ENCODE results near the gene EXOSC1. TPM values are rescaled to one million over a fixed set of nuclear protein-coding genes. Genes with fewer than 3 reads are reported as not detected.
"Not testable (repeated sequence)": the region's sequence is repeated elsewhere in the genome, so short reads cannot be mapped to it uniquely, and the experiment has no call there.

Gene EXOSC1
- total RNA-seq, 1 donor from 2014 or later, result 59.8 TPM

DNA sequence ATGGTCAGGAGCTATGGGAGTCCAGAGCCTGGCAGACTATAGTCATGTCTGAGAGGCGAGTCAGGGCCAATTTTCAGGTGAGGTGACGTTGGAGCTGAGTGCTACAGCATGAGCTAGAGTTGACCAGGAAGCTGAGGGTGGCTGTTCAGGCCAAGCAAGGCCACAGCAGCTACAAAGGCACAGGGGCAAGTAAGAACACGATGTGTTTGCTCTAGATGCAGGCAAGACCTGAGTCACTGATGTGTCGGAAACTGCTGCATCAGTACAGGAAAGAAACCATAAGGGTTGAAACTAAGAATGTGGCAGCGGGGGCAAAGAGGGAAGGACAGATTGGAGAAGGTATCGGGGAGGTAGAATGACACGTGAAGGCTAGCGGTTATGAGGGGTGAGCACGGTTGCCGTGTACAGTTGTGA lies 32.9 kb downstream of the EXOSC1 start:
- DNase-seq, result peak; percentile 83
- peak overlapping the region; percentile 49 for H3K4me3 Mint-ChIP-seq
- peaks cover 42% of the 10 kb centered on the region for H3K4me1 Mint-ChIP-seq
- H3K27ac Mint-ChIP-seq, result peak overlapping the region; percentile 84
- no peaks in the 10 kb centered on the region for H3K9me3 Mint-ChIP-seq
- peaks cover 1% of the 10 kb centered on the region for H3K36me3 Mint-ChIP-seq (ENCODE audit: low read depth)
- H3K27me3 Mint-ChIP-seq, result no peaks in the 10 kb centered on the region
- intact Hi-C loops (cut with micrococcal nuclease), result loop anchor here (1.0 kb wide), 1 partner anchor 10 kb away; no protein-coding TSS in a partner anchor

DNA sequence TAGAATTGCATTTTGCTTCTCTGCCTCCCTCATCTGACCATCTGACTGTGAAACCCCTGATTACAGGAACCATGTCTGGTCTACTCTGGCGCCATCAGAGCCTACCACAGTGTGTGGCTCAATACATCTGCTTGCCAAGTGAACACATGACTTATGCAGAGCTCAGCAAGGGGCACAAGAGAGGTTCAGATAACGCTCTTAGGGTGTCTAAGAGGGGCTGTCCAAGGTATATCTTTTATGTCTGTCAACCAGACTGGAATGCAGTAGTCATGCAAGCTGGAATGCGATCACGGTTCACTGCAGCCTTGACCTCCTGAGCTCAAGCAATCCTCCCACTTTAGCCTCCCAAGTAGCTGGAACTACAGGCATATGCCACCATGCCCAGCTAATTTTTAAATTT lies 34.4 kb downstream of the EXOSC1 start:
- Mint-ChIP-seq H3K4me1 (peaks cover 40% of the 10 kb centered on the region), H3K9me3 (no peaks in the 10 kb centered on the region), H3K27me3 (no peaks in the 10 kb centered on the region), H3K36me3 (ENCODE audit: low read depth) (peaks cover 1% of the 10 kb centered on the region), H3K4me3 (no peak overlapping the region), H3K27ac (no peak overlapping the region)
- DNase-seq, result peak; percentile 55
- intact Hi-C loops (cut with micrococcal nuclease), result no loop called here

DNA sequence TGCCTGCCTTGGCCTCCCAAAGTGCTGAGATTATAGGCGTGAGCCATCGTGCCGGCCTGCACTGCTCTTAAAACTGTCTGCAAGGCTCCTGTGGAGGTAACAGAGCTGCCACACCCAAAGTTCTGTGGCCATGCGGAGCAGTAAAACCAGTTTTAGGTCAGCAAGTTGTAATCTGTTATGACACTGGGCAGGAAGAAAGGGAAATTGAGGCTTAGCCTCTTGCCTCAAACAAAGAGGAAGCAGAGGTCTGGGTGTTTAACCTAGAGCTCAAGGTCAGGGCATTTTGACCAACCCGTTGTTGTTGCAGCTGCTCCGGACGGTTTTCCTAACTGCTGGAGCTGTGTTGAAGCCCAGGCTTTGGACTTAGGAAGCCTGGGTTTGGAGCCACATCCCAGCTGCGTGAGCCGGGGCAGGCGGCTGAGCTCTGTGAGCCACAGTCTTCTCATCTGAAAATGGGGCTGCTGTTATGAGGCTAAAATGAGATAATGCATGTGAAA lies 37.3 kb downstream of the EXOSC1 start:
- intact Hi-C loops (cut with micrococcal nuclease), result no loop called here

DNA sequence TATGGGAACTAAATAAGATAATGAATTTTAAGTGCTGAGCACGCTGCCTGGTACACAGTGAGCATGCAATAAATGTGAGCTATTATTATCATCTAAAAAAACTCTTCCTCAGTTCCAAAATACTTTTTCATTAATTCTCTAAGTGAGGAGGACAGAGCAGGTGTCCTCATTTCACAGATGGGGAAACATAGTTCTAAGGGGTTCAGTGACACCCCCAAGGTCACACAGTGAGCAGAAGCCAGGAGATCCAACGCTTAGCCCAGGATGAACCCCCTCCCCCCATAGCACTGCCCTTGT lies 37.9 kb downstream of the EXOSC1 start:
- Mint-ChIP-seq H3K4me1 (peaks cover 18% of the 10 kb centered on the region), H3K36me3 (ENCODE audit: low read depth) (no peaks in the 10 kb centered on the region), H3K9me3 (no peaks in the 10 kb centered on the region), H3K4me3 (no peak overlapping the region), H3K27me3 (no peaks in the 10 kb centered on the region), H3K27ac (peak overlapping the region; percentile 63)
- no peak for DNase-seq
- intact Hi-C loops (cut with micrococcal nuclease), result loop anchor here (1.0 to 2.0 kb wide), 3 partner anchors 20 to 145 kb away; partner anchors contain the start of genes EXOSC1 and ZDHHC16

More for the DNA sequence above, 37.3 kb downstream of the EXOSC1 start:
- H3K4me3 Mint-ChIP-seq, result no peak overlapping the region
- H3K9me3 Mint-ChIP-seq, result no peaks in the 10 kb centered on the region
- no peak overlapping the region for H3K27ac Mint-ChIP-seq
- H3K36me3 Mint-ChIP-seq (ENCODE audit: low read depth), result no peaks in the 10 kb centered on the region
- no peaks in the 10 kb centered on the region for H3K27me3 Mint-ChIP-seq
- peaks cover 22% of the 10 kb centered on the region for H3K4me1 Mint-ChIP-seq
- no peak for DNase-seq

DNA sequence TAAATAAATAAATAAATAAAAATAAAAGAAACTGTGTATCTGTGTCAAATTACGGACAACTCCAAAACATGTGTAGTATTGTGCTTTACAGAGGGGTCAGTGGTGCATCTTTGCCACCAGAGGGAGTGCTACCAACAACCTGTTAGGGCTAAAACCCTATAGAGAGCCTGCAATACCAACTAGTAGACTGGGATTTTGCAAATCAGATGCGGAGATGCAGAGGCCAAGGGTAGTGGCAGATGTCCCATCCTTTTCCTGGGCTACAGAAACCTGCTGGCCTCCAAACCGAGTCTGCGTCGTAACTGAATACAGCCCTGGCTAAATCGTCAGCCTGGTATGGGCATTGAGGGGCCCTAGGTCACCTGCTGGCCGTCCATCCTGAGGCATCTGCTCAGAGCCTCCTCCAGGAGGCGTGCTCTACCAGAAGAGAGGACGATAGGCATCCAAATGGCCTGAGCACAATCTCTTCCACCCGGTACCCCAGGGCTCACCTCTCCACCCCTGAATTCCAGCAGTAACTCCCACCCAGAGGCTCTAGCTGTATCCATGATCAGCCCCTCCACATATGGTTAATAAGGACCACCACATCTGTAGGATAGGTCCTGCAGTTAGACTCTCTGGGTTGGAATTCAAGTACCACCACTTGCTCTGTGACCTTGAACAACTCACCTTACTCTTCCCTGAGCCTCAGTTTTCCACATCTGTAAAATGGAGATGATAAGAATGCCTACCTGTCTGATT lies 38.4 kb downstream of the EXOSC1 start:
- Mint-ChIP-seq H3K4me1 (peaks cover 13% of the 10 kb centered on the region), H3K36me3 (ENCODE audit: low read depth) (no peaks in the 10 kb centered on the region), H3K4me3 (peak overlapping the region; percentile 73), H3K27ac (peak overlapping the region; percentile 63), H3K9me3 (no peaks in the 10 kb centered on the region), H3K27me3 (no peaks in the 10 kb centered on the region)
- intact Hi-C loops (cut with micrococcal nuclease), result loop anchor here (1.0 to 2.0 kb wide), 3 partner anchors 21 to 145 kb away; partner anchors contain the start of genes EXOSC1 and ZDHHC16
- DNase-seq, result peak; percentile 90

DNA sequence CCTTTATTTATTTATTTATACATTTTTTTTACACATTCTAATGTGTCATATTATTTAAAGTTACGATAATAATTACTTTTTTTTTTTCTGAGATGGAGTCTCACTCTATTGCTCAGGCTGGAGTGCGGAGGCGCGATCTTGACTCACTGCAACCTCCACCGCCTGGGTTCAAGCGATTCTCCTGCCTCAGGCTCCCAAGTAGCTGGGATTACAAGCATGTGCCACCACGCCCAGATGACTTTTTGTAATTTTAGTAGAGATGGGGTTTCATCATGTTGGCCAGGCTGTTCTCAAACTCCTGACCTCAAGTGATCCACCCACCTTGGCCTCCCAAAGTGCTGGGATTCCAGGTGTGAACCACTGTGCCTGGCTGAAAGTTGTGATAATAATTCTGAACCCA lies 39.3 kb downstream of the EXOSC1 start:
- H3K27me3 Mint-ChIP-seq; H3K4me3 Mint-ChIP-seq; H3K36me3 Mint-ChIP-seq (ENCODE audit: low read depth); H3K27ac Mint-ChIP-seq; H3K9me3 Mint-ChIP-seq; DNase-seq: not testable (repeated sequence)
- H3K4me1 Mint-ChIP-seq, result peaks cover 14% of the 10 kb centered on the region
- intact Hi-C loops (cut with micrococcal nuclease), result loop anchor here (2.0 kb wide), 1 partner anchor 146 kb away; no protein-coding TSS in a partner anchor

DNA sequence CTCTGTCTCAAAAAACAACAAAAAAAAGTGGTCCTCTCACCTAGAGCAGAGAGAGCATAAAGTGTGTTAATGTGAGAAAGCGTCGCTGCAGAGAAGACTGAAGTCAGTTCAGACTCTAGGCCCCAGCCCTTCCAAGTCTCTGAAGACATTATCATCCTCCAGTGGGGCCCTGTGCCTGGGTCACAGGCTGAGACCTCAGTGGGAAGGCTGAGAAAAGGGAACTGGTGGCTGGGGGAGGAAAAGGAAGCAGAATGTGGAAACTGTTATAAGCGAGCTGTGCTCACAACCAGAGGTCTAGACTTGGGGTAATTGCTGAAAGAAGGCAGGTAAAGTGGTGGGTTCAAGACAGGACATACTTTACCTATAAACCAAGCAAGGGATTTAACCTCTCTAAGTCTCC lies 39.7 kb downstream of the EXOSC1 start:
- Mint-ChIP-seq H3K4me3 (no peak overlapping the region), H3K4me1 (peaks cover 17% of the 10 kb centered on the region), H3K9me3 (no peaks in the 10 kb centered on the region), H3K27me3 (no peaks in the 10 kb centered on the region), H3K27ac (no peak overlapping the region), H3K36me3 (ENCODE audit: low read depth) (no peaks in the 10 kb centered on the region)
- intact Hi-C loops (cut with micrococcal nuclease), result loop anchor here (2.0 kb wide), 1 partner anchor 147 kb away; no protein-coding TSS in a partner anchor
- no peak for DNase-seq

DNA sequence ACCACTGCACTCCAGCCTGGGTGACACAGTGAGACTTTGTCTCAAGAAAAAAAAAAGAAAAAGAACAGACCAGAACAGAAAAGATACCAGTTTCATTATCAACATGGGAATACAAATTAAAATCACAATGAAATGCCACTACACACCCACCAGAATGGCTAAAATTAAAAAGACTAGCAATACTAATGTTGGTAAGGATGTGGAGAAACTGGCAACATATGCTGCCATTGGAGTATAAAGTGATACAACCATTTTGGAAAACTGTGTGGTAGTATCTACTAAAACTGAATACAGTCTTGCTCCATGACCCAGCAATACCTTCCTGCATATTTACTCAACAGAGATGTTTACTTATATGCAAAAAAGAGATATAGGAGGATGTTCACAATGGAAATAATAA lies 41.8 kb downstream of the EXOSC1 start:
- Mint-ChIP-seq H3K4me3 (no peak overlapping the region), H3K4me1 (peaks cover 24% of the 10 kb centered on the region), H3K27me3 (no peaks in the 10 kb centered on the region), H3K9me3 (no peaks in the 10 kb centered on the region), H3K27ac (no peak overlapping the region), H3K36me3 (ENCODE audit: low read depth) (peaks cover 5% of the 10 kb centered on the region)
- DNase-seq, result no peak
- intact Hi-C loops (cut with micrococcal nuclease), result loop anchor here (5.0 kb wide), 1 partner anchor 112 kb away; the partner anchor contains the start of gene ARHGAP19

DNA sequence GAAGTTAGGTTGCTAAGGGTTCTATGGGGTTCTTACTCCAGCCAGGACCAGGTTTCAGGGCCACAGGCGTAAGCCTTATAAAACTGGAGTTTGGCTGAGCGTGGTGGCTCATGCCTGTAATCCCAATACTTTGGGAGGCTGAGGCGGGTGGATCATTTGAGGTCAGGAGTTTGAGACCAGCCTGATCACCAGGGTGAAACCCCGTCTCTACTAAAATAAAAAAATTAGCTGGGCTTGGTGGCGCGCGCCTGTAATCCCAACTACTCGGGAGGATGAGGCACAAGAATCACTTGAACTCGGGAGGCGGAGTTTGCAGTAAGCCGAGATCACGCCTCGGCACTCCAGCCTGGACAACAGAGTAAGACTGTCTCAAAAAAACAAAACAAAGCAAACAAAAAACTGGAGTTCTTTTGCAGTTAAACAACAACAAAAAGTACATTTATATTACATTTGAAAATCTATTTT lies 44.3 kb downstream of the EXOSC1 start:
- no peaks in the 10 kb centered on the region for H3K9me3 Mint-ChIP-seq

DNA sequence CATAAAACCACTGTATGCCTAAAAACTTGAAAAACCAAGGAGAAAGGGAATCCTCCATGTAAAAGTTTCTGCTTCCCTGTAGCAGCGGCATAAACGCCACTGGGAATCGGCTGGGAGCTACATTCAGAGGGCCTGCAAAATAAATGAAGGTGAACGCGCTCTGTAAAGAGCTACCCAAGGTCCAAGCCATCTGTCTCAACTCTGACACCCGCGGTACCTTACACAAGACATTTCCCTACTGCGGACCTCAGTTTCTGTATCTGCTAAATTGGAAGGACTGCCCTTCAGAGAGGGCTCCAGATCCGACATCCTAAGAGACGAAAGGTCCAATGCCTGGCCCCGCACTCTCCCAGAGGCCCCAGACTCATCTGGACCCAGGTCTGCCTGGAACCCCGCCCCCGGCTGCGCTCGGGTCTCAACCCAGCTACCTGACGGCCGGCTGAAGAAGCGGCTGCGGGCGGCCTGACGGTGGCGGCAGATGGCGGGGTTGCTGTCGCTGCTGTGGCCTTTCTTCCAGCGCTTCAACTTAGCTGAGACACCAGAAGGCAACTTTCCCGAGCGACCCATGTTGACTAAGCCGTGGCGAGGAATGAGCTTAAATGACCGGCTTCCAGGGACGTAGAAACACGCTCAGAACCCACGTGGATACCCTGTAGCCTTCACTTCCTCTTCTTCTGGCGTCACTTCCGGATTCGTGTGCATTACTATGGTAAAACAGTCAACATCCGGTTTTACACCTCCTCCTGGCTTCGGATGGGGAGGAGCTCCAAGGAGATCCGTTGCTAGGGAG lies 44.9 kb downstream of the EXOSC1 start, which contains the start of gene RRP12:
Gene RRP12, minus strand, starts transcription at position 676 of the 790 bp plus-strand sequence. Its CDS starts 109 bp downstream, at position 567.
- H3K27me3 Mint-ChIP-seq, result no peaks in the 10 kb centered on the region
- no peaks in the 10 kb centered on the region for H3K9me3 Mint-ChIP-seq
- H3K4me3 Mint-ChIP-seq, result peak within 1 kb of the TSS; percentile 97
- peaks cover 17% of the 10 kb centered on the region for H3K36me3 Mint-ChIP-seq (ENCODE audit: low read depth)
- DNase-seq, result peak; percentile 97
- H3K27ac Mint-ChIP-seq, result peak within 1 kb of the TSS; percentile 94
- intact Hi-C loops (cut with micrococcal nuclease), result loop anchor here (1.0 to 5.0 kb wide), 5 partner anchors 27 to 109 kb away; partner anchors contain the start of genes ARHGAP19, EXOSC1 and ZDHHC16
- H3K4me1 Mint-ChIP-seq, result peaks cover 16% of the 10 kb centered on the region

More for the DNA sequence above, 44.3 kb downstream of the EXOSC1 start:
- Mint-ChIP-seq H3K27me3 (no peaks in the 10 kb centered on the region), H3K4me1 (peaks cover 15% of the 10 kb centered on the region), H3K27ac (peak overlapping the region; percentile 94), H3K36me3 (ENCODE audit: low read depth) (peaks cover 11% of the 10 kb centered on the region), H3K4me3 (peak overlapping the region; percentile 97)
- DNase-seq, result no peak
- intact Hi-C loops (cut with micrococcal nuclease), result loop anchor here (1.0 to 5.0 kb wide), 5 partner anchors 27 to 109 kb away; partner anchors contain the start of genes ARHGAP19, EXOSC1 and ZDHHC16

DNA sequence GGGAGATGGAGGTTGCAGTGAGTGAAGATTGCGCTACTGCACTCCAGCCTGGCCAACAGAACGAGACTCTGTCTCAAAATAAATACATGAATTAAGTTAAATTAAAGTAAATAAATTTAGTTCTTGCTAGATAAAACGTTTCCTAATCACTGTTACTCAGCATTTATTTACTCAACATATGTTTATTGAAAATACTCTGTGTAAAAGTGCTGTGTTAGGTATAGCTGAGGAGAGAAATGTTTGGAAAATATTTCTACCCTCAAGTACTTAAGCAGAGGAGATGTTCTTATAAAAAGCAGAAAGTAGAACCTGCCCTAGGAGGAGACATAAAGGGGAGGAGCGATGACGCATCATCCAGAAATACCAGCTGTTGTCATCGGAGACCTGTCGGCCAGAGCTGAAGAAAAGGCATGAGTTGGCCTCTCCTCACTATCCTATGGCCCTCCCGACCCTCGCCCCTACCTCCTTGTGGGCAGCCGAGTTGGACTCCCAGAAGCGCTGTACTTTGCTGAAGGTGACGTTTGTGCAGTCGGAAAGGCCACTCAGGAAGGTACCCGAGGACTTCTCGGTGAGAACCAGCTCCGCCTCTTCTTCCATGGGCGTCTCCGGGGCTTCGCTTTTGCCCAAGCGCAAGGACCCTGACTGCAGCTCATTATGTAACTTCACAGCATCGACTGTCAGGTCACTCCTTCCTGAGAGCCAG lies 45.8 kb downstream of the EXOSC1 start:
- intact Hi-C loops (cut with micrococcal nuclease), result loop anchor here (5.0 kb wide), 1 partner anchor 108 kb away; the partner anchor contains the start of gene ARHGAP19
- peak; percentile 75 for DNase-seq
- Mint-ChIP-seq H3K27me3 (no peaks in the 10 kb centered on the region), H3K9me3 (no peaks in the 10 kb centered on the region), H3K4me3 (peak overlapping the region; percentile 97), H3K36me3 (ENCODE audit: low read depth) (peaks cover 19% of the 10 kb centered on the region), H3K27ac (peak overlapping the region; percentile 94), H3K4me1 (peaks cover 15% of the 10 kb centered on the region)

DNA sequence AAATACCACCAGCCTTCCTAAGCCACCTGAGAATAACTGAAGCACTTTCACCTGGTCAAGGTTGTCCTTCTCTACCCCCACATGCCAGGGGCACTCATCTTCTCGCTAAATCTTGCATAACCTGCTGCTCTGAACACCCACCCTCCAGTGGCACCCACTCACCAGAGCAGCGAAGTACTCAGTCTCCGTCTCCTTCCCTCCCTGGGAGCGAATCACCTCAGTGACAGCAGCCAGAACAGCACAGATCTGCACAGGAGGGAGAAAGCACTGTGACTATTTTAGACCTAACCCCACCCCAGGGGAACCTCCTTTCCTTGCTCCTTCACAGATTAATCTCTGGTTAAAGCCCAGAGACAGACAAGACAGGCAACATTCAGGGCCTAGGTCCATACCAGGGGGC lies 49.8 kb downstream of the EXOSC1 start:
- Mint-ChIP-seq H3K9me3 (no peaks in the 10 kb centered on the region), H3K27me3 (no peaks in the 10 kb centered on the region), H3K4me1 (peaks cover 10% of the 10 kb centered on the region), H3K4me3 (no peak overlapping the region), H3K27ac (no peak overlapping the region), H3K36me3 (ENCODE audit: low read depth) (peaks cover 32% of the 10 kb centered on the region)
- DNase-seq, result no peak
- intact Hi-C loops (cut with micrococcal nuclease), result no loop called here

DNA sequence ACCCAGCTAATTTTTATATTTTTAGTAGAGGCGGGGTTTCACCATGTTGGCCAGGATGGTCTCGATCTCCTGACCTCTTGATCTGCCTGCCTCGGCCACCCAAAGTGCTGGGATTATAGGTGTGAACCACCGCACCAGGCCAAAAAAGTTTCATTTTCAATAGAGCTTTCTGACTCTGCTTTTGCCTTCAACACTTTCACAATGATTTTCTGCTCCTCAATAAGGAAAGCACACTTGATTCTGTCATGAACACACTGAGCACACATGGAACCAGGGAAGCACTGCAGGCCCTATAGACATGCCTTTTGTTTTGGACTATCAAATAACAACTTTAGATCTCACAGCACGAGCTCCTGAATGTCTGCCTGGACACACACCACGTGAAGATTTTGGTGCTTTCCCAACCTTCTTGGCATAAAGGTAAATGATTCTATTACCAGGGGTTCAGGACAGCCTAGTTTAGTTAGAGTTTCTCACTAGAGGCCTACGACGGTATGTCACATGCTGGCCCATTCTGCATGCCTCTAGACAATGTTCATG lies 52.7 kb downstream of the EXOSC1 start:
- H3K36me3 Mint-ChIP-seq (ENCODE audit: low read depth), result peaks cover 49% of the 10 kb centered on the region
- no peaks in the 10 kb centered on the region for H3K27me3 Mint-ChIP-seq
- no peak overlapping the region for H3K27ac Mint-ChIP-seq
- no peak overlapping the region for H3K4me3 Mint-ChIP-seq
- H3K9me3 Mint-ChIP-seq, result no peaks in the 10 kb centered on the region
- DNase-seq, result no peak
- H3K4me1 Mint-ChIP-seq, result peaks cover 4% of the 10 kb centered on the region
- intact Hi-C loops (cut with micrococcal nuclease), result no loop called here

Data from activated CD4-positive, alpha-beta T cell treated with anti-CD3 and anti-CD28 coated beads, Interleukin-2, amount 10 ng/mL, durations not matched to agents 24 days and 14 days (primary cell).